GM12875 (cell line): ENCODE measurements around the gene TCEA3.

Experiments
- H3K4me3 ChIP-seq: one replicate; pipeline ENCODE4 v1.5.1; 2011; ENCODE audit warnings: low read depth, low read length, control low read depth
- TF ChIP-seq, protein P1 (sequence below): IDR thresholded peaks from 2 replicates; pipeline ENCODE4 v1.5.1; 2011; ENCODE audit warnings: low read depth, mild to moderate bottlenecking, control low read depth, inconsistent platforms, low read length, moderate library complexity, borderline replicate concordance; ENCODE audit not compliant: insufficient read depth

The TCEA3 gene

DNA sequence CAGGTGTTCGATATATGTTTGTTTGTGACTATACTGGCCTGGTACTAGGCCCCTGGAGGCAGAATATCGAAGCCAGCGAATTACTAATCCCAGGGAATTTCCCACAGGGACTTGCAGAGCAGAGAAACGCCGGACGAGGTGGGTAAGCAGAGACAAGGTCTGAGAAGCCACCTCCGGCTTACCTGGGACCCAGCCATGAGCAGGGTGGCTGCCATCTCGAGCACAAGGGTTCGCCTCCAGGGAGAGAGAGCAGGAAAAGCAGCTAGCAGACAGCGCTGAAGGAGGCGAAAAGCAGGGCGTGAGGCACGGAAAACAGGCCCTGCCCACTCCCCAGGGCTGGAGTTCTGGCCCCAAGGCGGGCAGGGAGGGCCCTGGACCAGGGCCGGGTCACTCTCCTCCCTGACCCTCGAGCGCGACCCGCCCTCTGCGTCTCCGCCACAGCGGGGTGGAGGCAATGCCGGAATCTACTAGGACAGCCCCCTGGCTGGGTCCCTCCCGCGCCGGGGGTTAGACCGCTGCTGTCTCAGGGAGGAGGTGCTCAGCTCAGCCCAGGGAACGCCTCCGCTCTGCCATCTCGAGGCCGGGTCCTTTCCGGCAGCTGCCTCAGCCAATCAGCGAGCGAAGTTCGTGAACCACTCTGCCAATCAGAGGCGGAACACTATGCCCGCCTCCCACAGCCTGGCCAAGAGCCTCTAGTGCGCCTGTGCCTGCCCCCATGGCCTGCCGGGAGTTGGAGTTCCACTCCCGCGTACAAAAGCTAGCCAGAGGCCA, 56.6 kb downstream of the TCEA3 start:
- peak overlapping the region; percentile 84 for H3K4me3 ChIP-seq
- TF ChIP-seq, protein P1, sequence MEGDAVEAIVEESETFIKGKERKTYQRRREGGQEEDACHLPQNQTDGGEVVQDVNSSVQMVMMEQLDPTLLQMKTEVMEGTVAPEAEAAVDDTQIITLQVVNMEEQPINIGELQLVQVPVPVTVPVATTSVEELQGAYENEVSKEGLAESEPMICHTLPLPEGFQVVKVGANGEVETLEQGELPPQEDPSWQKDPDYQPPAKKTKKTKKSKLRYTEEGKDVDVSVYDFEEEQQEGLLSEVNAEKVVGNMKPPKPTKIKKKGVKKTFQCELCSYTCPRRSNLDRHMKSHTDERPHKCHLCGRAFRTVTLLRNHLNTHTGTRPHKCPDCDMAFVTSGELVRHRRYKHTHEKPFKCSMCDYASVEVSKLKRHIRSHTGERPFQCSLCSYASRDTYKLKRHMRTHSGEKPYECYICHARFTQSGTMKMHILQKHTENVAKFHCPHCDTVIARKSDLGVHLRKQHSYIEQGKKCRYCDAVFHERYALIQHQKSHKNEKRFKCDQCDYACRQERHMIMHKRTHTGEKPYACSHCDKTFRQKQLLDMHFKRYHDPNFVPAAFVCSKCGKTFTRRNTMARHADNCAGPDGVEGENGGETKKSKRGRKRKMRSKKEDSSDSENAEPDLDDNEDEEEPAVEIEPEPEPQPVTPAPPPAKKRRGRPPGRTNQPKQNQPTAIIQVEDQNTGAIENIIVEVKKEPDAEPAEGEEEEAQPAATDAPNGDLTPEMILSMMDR = no peak

DNA sequence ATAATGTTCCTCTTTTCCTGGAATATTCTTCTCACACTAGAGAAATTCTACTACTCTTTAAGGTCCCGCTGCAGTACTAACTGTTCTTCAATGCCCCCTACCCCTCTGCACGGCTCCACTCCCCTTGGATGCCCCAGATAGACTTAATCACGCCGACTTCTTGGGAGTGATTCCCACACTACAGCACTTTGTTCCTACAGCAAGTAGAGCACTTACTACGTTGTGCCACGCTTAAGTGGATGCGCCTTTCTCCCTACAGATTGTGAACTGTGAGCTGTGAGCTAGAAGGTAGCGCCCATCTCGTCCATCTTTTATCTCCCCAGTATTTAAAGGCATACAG, 57.1 kb downstream of the TCEA3 start:
- H3K4me3 ChIP-seq = peak overlapping the region; percentile 66
- TF ChIP-seq, protein P1 = no peak

DNA sequence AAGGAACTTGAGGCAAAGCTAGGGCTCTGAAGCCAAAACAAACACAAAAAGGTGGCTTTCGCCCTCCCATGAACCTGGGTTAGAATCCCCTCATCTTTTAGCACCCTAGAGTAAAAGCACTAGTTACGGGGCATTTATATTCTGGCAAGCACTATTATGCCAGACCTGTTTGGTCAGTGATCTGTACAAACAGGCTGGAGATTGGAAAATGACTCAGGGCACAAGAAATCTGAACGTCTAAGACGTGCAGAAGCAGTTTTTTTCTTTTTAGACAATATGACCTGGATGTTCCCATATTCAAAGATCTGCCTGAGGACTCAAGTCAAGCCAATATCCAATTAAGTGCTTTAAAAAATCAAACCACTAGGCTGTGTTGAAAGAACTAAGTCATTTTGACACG, 58.0 kb downstream of the TCEA3 start:
- H3K4me3 ChIP-seq = no peak overlapping the region
- TF ChIP-seq, protein P1 = no peak

DNA sequence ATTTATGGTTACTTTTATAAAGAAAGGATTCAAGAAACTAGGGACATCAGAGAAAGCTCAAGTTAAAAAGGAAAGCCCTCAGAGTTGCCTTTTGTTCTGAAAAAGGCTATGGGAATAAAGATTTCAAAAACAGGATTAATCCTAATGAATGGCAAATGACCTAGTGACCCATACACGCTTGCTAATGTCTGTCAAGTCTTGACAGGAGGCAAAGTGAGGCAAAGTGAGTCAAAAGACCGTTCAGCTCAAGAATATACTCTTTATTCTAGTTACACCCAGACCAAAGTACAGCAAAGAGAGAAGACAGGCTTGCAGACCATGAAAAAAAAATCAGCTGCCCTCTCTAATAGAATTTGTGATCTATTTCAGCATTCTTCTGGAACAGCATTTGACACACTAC, 58.4 kb downstream of the TCEA3 start:
- no peak overlapping the region for H3K4me3 ChIP-seq
- TF ChIP-seq, protein P1 = no peak

DNA sequence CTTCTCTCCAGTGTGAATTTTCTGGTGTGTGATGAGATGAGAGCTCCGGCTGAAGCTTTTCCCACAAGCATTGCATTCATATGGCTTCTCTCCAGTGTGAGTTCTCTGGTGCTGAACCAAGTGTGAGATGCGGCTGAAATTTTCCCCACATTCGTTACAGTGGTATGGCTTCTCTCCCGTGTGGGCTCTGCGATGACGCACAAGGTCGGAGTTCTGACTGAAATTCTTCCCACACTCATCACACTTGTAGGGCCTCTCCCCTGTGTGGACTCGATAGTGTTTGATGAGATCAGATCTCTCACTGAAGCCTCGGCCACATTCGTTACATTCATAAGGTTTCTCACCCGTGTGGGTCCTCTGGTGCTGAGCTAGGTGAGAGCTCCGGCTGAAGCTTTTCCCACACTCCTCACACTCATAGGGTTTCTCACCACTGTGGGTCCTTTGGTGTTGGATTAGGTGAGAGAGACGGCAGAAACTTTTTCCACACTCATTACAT, 62.3 kb downstream of the TCEA3 start:
- H3K4me3 ChIP-seq = no peak overlapping the region
- TF ChIP-seq, protein P1 = no peak

DNA sequence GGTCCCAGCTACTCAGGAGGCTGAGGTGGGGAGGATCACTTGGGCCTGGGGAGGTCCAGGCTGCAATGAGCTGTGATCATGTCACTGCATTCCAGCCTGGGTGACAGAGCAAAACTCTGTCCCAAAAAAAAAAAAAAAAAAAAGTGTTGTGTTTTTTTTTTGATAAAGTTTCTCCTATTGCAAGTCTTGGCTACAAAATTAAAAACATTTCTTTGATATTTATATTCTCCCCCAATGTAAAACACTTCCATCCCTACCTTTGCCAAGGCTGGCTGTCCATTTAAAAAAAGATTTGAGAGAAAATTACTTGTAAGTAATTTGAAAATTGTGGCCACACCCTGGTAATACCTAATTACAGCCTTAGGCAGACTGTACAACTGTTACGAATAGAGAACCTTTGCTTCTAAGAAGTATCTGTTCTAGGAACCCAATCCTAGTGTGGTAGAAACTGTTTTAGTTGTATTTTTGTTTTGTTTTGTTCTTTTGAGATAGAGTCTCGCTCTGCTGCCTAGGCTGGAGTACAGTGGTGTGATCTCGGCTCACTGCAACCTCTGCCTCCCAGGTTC, 66.2 kb downstream of the TCEA3 start:
- no peak overlapping the region for H3K4me3 ChIP-seq
- TF ChIP-seq, protein P1 = no peak

DNA sequence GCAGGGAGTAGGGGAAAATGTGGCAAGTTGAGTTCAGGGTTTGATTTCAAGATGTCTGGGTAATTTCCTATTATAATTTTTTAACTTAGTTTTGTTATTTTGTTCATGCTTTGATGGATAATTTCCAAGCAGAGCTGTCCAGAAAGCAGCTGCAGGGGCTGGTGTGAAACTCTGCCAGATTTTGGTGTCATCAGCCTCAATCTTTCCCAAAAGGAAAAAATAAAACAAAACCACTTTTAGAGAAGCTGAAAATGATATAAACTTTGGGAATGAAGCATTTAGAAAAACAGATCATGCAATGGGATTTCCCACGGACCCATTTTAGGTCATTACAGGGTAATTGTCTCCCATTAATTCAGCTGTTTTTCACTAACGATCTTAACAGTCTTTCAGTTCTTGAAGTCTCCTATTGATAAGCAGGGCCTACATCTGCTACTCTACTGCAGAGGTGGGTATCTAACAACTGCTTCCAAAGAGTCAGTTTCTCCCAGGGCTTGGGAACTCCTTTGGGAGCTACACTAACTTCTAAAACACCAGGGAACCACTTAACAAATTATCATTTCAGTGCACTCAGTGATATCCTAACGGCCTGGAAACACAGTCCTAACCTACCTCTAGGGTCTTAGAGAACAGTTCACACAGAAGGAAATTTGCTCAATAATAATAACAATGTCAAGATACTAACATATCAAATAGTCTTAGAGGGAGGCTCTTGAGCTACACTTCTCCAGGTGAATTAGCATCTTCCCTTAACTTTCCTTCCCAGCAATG, 67.2 kb downstream of the TCEA3 start:
- H3K4me3 ChIP-seq = no peak overlapping the region
- TF ChIP-seq, protein P1 = no peak
